Parathyroid adenoma (tissue), 2 donors: ENCODE measurements around the gene RASGEF1C.

Experiments
- H2AFZ ChIP-seq: fragments of 300-600 bp; sonication (generic); one replicate; pipeline ENCODE4 v1.7.0; 2017; ENCODE audit warnings: antibody characterized with exemption, mild to moderate bottlenecking
- H3K27ac ChIP-seq: fragments of 300-600 bp; sonication (generic); one replicate; pipeline ENCODE4 v1.7.0; 2017
- H3K27me3 ChIP-seq: fragments of 300-600 bp; sonication (generic); one replicate; pipeline ENCODE4 v1.7.0; 2017; ENCODE audit warnings: low read length; ENCODE audit not compliant: control insufficient read depth, insufficient read depth
- H3K36me3 ChIP-seq: fragments of 300-600 bp; sonication (generic); one replicate; pipeline ENCODE4 v1.7.0; 2017; ENCODE audit warnings: low read length; ENCODE audit not compliant: control insufficient read depth, insufficient read depth
- H3K4me1 ChIP-seq: fragments of 300-600 bp; sonication (generic); one replicate; pipeline ENCODE4 v1.7.0; 2017; ENCODE audit warnings: control low read depth
- H3K4me2 ChIP-seq: fragments of 300-600 bp; sonication (generic); one replicate; pipeline ENCODE4 v1.7.0; 2017; ENCODE audit warnings: low read length
- H3K4me3 ChIP-seq: fragments of 300-600 bp; sonication (generic); one replicate; pipeline ENCODE4 v1.7.0; 2017; ENCODE audit warnings: low read depth, low read length
- H3K79me2 ChIP-seq: fragments of 300-600 bp; sonication (generic); one replicate; pipeline ENCODE4 v1.7.0; 2017; ENCODE audit warnings: control low read depth
- H3K9ac ChIP-seq: fragments of 300-600 bp; sonication (generic); one replicate; pipeline ENCODE4 v1.7.0; 2017; ENCODE audit warnings: mild to moderate bottlenecking
- H3K9me3 ChIP-seq: fragments of 300-600 bp; sonication (generic); one replicate; pipeline ENCODE4 v1.7.0; 2017; ENCODE audit warnings: low read length; ENCODE audit not compliant: control insufficient read depth
- TF ChIP-seq, protein P1 (sequence below): fragments of 300-600 bp; sonication (generic); IDR thresholded peaks from one replicate; pipeline ENCODE4 v1.7.0; 2017; ENCODE audit warnings: antibody characterized with exemption, mild to moderate bottlenecking
- donor health status: primary hyperparathyroidism.

RASGEF1C gene

DNA sequence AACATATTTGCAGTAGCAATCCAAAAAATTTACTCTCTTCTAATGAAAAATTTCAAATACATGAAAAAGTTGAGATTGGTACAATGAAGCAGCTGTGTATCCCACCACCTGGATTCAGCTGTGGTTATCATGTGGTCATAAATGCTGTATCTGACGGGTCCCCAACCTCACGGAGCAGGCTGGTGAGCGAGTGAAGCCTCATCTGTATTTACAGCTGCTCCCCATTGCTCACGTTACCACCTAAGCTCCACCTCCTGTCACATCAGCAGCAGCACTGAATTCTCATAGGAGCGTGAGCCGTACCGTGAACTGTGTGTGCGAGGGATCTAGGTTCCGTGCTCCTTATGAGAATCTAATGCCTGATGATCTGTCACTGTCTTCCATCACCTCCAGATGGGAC lies 130.7 kb downstream of the RASGEF1C start:
- Histone ChIP-seq H3K36me3 (no peaks in the 10 kb centered on the region), H3K9ac (no peak overlapping the region), H3K79me2 (no peaks in the 10 kb centered on the region), H3K27me3 (no peaks in the 10 kb centered on the region), H2AFZ (no peak overlapping the region), H3K4me1 (no peaks in the 10 kb centered on the region), H3K4me2 (no peak overlapping the region), H3K27ac (no peak overlapping the region), H3K4me3 (no peak overlapping the region), H3K9me3 (no peaks in the 10 kb centered on the region)
- TF ChIP-seq, protein P1, sequence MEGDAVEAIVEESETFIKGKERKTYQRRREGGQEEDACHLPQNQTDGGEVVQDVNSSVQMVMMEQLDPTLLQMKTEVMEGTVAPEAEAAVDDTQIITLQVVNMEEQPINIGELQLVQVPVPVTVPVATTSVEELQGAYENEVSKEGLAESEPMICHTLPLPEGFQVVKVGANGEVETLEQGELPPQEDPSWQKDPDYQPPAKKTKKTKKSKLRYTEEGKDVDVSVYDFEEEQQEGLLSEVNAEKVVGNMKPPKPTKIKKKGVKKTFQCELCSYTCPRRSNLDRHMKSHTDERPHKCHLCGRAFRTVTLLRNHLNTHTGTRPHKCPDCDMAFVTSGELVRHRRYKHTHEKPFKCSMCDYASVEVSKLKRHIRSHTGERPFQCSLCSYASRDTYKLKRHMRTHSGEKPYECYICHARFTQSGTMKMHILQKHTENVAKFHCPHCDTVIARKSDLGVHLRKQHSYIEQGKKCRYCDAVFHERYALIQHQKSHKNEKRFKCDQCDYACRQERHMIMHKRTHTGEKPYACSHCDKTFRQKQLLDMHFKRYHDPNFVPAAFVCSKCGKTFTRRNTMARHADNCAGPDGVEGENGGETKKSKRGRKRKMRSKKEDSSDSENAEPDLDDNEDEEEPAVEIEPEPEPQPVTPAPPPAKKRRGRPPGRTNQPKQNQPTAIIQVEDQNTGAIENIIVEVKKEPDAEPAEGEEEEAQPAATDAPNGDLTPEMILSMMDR: no peak

GRCh38 chr5:180077594-180078284 lies 131.3 kb downstream of the RASGEF1C start:
- no peak overlapping the region for H3K27ac ChIP-seq
- no peaks in the 10 kb centered on the region for H3K27me3 ChIP-seq
- TF ChIP-seq, protein P1: no peak
- H2AFZ ChIP-seq: no peak overlapping the region
- no peak overlapping the region for H3K4me3 ChIP-seq
- no peaks in the 10 kb centered on the region for H3K9me3 ChIP-seq
- H3K79me2 ChIP-seq: no peaks in the 10 kb centered on the region
- H3K4me1 ChIP-seq: no peaks in the 10 kb centered on the region
- no peak overlapping the region for H3K4me2 ChIP-seq
- no peaks in the 10 kb centered on the region for H3K36me3 ChIP-seq
- no peak overlapping the region for H3K9ac ChIP-seq

DNA sequence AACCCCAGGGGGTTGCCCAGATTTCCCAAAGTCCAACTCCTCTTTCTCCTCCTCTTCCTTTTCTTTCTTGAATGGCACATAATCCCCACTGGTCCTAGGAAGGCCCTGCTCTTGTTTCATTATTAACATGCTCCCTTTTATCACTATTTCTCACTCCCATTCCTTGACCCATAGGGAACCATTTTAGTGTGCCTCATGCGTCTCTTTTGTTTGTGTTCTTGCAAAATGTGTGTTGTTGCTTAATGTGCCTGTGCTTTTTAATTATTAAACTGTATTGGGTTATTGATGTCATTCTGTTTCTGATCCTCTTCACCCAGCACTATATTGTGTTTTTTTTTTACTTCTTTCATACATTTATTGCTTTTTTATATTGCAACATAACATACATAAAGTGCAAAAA lies 133.3 kb downstream of the RASGEF1C start:
- Histone ChIP-seq H3K4me3 (no peak overlapping the region), H3K4me2 (no peak overlapping the region), H3K9ac (no peak overlapping the region), H3K9me3 (no peaks in the 10 kb centered on the region), H3K79me2 (no peaks in the 10 kb centered on the region), H3K36me3 (no peaks in the 10 kb centered on the region), H3K27ac (no peak overlapping the region), H3K4me1 (no peaks in the 10 kb centered on the region), H3K27me3 (no peaks in the 10 kb centered on the region), H2AFZ (no peak overlapping the region)
- TF ChIP-seq, protein P1: no peak

- H3K9me3 ChIP-seq: no peaks in the 10 kb centered on the region
- H3K27me3 ChIP-seq: no peaks in the 10 kb centered on the region
- no peaks in the 10 kb centered on the region for H3K36me3 ChIP-seq
- no peak overlapping the region for H3K4me2 ChIP-seq
- H3K9ac ChIP-seq: no peak overlapping the region
- TF ChIP-seq, protein P1: no peak
- peaks cover 2% of the 10 kb centered on the region for H3K4me1 ChIP-seq
- no peaks in the 10 kb centered on the region for H3K79me2 ChIP-seq
- no peak overlapping the region for H3K4me3 ChIP-seq
- no peak overlapping the region for H3K27ac ChIP-seq
- no peak overlapping the region for H2AFZ ChIP-seq
These were observed 134.5 kb downstream of the RASGEF1C start for GRCh38 chr5:180074462-180074861.

DNA sequence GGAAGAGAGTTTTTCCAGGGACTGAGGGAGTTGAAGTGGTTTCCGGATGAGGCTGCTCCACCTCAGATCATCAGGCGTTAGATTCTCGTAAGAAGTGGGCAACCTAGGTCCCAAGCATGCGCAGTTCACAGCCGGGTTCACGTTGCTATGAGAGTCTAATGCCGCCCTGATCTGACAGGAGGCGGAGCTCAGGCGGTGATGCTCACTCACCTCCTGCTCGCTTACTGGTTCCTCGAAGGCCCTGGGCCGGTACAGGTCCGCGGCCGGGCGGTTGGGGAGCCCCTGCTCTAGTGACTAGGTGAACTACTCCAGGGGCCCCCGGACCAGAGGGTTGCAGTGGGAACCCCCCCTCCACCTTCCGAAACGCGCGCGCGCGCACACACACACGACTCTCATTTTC lies 136.5 kb downstream of the RASGEF1C start:
- Histone ChIP-seq H3K9me3 (no peaks in the 10 kb centered on the region), H3K79me2 (no peaks in the 10 kb centered on the region), H3K4me2 (no peak overlapping the region), H3K4me1 (peaks cover 2% of the 10 kb centered on the region), H2AFZ (peak overlapping the region; percentile 97), H3K27me3 (no peaks in the 10 kb centered on the region), H3K36me3 (no peaks in the 10 kb centered on the region), H3K27ac (no peak overlapping the region), H3K4me3 (peak overlapping the region; percentile 79), H3K9ac (no peak overlapping the region)
- TF ChIP-seq, protein P1: no peak
